Retinal pigment epithelial cell (primary cell): Measurements from ENCODE around the gene PCCA.

Source experiments
- DNase-seq: peaks from one replicate; pipeline ENCODE4 v3.0.0-alpha.2; 2010; ENCODE audit warnings: low read depth
- H3K4me3 ChIP-seq: 2 replicates; pipeline ENCODE4 v1.5.1; 2011; ENCODE audit warnings: mild to moderate bottlenecking, low read length, control low read depth, moderate library complexity
- CTCF ChIP-seq: conservative IDR thresholded peaks from 2 replicates; pipeline ENCODE4 v1.5.1; 2011; ENCODE audit warnings: low read depth, low read length, control low read depth, inconsistent platforms

Gene PCCA

GRCh38 chr13:100508996-100509395, 420.1 kb downstream of the PCCA start:
- TF ChIP-seq CTCF: no peak
- no peak overlapping the region for H3K4me3 ChIP-seq
- DNase-seq: no peak

GRCh38 chr13:100510208-100510957, 421.5 kb downstream of the PCCA start:
- DNase-seq: no peak
- TF ChIP-seq CTCF: no peak
- no peak overlapping the region for H3K4me3 ChIP-seq

- DNase-seq: no peak
- H3K4me3 ChIP-seq: no peak overlapping the region
- TF ChIP-seq CTCF: no peak
Observed at GRCh38 chr13:100511466-100511865, 422.6 kb downstream of the PCCA start.

- TF ChIP-seq CTCF: no peak
- DNase-seq: no peak
- H3K4me3 ChIP-seq: no peak overlapping the region
Observed at GRCh38 chr13:100512422-100512821, 423.5 kb downstream of the PCCA start.

- DNase-seq: no peak
- TF ChIP-seq CTCF: no peak
- H3K4me3 ChIP-seq: no peak overlapping the region
Observed at GRCh38 chr13:100513171-100513570, 424.3 kb downstream of the PCCA start.

GRCh38 chr13:100513987-100514670, 425.2 kb downstream of the PCCA start:
- H3K4me3 ChIP-seq: no peak overlapping the region
- DNase-seq: no peak
- TF ChIP-seq CTCF: no peak
